ENCODE measurements around the gene TBC1D14.

The TBC1D14 gene

DNA sequence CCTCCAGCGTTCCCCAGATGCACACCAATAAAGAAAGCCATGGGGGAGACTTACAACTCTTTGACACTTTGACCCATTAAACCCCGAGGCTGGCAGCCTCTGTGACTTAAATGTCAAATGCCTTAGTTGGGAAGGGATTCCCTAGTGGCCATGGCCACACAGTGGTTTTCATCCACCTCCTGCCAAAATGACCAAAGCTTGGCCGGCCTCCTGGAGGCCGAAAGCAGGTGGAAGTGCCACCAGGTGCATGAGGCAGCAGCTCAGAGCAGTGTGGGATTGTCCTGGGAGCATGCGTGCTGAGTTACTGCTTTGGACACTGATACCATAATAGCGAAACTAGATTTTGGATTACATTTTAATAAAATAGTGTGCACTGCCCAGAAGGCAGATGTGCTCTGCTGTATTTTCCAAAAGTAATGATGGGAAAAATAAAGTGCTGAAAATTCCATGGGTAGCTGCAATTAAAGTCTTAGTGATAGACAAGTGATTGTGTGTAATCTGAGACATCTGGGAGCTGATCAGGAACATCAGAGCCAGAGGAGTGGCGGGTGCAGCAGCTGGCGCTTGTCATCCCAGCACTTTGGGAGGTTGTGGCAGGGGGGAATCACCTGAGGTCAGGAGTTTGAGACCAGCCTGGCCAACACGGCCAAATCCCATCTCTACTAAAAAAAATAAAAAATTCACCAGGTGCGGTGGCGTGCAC lies 93.7 kb downstream of the TBC1D14 start:
- DNase-seq, result no peak

DNA sequence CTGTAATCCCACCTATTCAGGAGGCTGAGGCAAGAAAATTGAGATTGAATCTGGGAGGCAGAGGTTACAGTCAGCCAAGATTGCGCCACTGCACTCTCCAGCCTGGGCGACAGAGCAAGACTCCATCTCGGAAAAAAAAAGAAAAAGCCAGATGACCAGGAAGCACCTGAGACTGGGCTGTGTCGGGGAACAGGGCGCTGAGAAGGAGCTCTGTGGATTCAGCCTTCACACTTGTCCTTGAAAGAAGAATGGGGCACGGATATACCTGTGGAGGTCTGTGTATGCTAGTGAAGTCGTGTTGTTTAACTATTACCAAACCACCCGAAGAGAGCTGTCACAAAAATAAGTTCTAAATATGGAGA lies 94.2 kb downstream of the TBC1D14 start:
- no peak for DNase-seq

- DNase-seq, result no peak
These were observed 94.7 kb downstream of the TBC1D14 start for GRCh38 chr4:7004331-7004730.

DNA sequence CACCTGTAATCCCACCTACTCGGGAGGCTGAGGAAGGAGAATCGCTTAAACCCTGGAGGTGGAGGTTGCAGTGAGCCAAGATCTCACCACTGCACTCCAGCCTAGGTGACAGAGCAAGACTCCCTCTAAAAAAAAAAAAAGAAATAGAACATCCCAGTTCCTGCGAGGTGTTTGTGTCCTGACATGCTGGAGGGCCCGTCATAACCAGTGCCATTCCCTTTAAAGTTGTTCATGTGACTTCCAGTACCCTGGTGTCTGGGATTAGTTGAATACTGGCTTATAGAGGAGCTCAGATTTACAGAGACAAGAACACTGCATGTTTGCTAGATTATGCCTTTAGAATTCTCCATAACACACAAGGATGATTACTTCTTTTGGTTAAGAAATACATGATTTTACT lies 95.9 kb downstream of the TBC1D14 start:
- no peak for DNase-seq

- no peak for DNase-seq
These were observed 96.8 kb downstream of the TBC1D14 start for GRCh38 chr4:7006411-7006810.

GRCh38 chr4:7007142-7007907 lies 97.7 kb downstream of the TBC1D14 start:
- DNase-seq, result no peak

GRCh38 chr4:7007944-7008343 lies 98.3 kb downstream of the TBC1D14 start:
- DNase-seq, result no peak

DNA sequence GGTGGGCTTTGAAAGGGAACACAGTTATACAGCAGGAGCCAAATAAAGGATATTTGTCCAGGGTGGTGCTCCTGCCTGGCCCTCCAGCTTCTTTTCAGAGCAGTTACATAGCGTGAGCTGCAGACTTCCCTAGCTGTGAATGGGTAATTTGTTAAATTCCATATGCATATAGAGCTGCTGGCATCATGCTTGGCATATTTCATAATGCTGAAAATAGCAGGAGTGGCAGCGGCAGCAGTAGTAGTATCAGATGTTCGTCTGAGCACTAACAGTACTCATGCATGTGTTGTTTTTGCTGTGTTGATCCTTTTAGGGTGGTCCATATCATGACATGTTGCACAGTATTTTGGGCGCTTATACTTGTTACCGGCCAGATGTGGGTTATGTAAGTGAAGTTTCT lies 99.9 kb downstream of the TBC1D14 start:
- DNase-seq, result no peak

- DNase-seq, result no peak
These were observed 103.5 kb downstream of the TBC1D14 start for GRCh38 chr4:7013175-7013574.

GRCh38 chr4:7014815-7015214 lies 105.2 kb downstream of the TBC1D14 start:
- no peak for DNase-seq

DNA sequence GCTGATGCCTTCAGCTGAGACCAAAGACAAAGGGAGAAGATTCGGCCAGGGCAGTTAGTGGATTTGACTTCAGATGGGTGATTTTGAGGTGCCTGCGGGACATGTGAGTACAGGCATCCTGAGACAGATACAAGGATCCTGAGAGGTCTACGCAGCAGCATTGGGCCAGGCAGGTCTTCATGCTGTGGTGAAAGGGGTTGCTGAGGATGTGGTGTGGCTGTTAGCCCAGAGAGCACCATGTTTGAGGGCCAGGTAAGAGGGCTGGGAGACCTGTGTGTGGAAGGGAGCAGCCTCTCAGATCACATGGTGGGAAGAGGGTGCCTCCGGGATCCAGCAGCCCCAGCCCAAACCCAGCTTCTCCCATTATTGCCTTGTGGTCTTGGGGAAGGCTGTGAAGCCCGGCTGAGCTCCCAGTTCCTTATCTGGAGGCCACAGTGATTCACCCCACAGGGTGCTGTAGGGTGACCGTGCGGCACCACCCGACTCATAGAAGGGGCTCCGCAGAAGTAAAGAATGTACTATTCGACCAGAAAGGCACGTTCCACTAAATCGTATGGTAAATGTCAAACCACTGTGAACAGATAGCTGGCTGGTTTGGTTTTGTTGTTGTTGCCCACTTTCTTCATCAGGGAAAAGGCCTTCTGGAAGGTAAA lies 105.9 kb downstream of the TBC1D14 start:
- DNase-seq, result no peak

GRCh38 chr4:7016086-7016485 lies 106.5 kb downstream of the TBC1D14 start:
- no peak for DNase-seq

GRCh38 chr4:7016512-7016911 lies 106.9 kb downstream of the TBC1D14 start:
- no peak for DNase-seq

DNA sequence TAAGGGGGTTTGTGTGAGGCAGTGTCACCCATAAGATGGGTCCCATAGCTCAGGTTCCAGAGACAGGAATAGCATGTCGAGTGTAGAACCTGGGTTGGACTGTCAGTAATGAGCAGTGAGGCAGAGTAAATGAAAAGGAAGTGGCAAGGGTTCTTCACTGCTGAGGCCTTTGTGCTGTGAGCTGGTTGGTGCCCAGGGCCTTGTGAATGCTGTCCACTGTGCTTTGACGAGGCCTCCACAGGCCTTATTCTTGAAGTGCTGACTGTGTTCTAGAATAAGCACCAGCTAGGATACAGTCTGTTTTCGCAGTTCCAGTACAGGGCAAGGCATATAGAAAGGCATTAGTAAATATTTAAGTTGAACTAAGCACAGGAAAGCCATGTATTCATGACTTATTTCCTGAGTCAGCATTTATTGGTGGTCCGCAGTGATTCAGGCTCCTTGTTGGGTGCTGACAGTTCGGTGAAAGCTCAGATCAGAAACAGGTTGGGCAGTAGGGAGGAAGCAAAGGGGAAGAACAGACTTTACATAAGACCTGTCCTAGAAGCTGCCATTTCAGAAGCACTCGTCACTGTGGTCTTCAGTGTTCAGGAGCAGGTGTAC lies 107.9 kb downstream of the TBC1D14 start:
- DNase-seq, result no peak

DNA sequence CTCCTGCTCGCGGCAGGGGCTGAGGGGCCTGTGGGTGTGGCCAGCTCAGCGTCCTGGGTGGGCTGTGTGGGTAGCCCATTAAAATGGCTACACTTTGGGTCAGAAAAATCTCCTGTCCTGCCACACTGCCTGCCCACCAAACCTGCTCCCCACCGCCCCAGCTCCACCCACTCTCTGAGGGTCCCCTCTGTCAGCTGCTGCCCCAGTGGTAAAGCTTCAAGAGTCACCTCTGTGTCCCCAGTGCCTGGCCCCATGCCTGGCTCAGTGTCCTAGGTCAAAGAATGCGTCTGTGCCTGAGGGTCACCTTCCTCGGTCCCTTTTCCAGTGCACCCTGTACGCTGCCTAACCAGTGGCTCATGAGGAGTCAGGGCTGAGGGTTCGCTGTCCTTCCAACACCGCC lies 108.7 kb downstream of the TBC1D14 start:
- DNase-seq, result no peak

DNA sequence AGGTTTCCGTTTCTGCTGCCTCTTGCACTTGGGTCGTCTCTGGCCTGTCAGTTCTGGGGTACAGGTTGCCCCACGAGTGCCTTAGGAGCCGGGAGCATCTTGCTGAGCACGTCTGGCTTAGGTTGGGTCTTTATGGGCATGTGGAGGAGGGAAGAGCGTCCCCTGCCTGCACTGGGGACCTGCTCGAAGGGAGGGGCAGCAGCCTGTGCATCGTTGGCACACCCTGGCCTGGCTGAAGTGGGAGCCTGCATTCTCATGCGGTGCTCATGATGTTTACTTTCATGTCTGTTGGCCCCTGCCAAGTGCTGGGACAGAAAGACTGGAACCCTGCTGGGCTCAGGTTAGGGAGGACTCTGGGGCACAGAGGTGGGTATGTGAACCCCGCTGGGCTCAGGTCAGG lies 109.7 kb downstream of the TBC1D14 start:
- DNase-seq, result no peak

DNA sequence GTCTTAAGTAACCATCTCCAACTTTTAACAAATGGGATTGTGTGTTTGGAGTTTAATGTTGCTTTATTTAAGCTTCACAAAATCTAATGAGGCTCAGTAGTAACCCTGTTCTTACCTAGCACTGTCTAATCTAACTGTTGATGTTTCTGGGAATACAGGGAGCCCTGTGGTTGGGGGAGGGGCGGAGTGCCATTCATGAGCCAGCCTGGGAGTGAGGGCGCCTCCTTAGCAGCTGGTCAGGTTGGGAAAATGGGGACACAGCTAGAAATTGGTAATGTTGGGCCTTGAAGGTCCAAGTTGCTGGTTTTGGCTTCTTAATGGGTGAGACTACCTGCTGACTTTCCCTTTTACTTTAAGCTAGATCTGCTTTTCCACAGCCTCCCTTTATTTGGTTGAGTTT lies 110.7 kb downstream of the TBC1D14 start:
- DNase-seq, result no peak

GRCh38 chr4:7020856-7021255 lies 111.2 kb downstream of the TBC1D14 start:
- DNase-seq, result no peak

- DNase-seq, result no peak
These were observed 111.7 kb downstream of the TBC1D14 start for GRCh38 chr4:7021355-7021754.

DNA sequence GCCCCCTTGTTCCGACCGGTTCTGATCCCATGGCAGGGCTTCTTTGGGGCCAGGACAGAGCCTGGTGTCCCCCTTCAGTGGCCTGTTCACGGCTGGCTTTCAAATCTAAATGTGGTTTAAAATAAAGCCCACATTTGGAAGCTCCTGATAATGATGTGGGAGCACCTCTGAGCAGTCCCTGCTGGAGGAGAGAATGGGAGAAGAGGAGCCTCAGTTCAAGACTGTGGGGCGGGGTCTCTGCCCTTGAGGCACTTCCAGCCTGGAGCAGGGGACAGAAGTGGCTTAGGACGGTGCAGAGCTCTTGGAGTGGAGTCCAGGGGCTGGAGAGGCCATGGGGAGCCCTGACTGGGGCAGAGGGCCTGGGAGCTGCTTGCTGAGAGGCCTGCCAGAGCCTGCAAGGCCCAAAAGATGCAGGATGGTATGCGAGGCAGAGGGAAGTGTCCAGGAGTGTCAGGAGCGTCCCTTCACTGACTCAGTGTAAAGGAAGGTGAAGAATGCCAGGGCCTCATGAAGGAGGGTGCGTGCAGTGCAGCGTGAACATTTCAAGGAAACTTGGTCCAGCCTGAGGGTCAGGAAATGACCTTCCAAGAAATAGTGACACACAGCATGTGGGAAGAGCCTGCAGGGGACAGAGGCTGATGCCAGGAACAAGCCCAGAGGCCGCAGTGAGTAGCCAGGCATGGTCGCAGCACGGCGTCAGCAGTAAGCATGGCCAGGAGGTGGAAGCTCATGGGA lies 112.5 kb downstream of the TBC1D14 start:
- no peak for DNase-seq

DNA sequence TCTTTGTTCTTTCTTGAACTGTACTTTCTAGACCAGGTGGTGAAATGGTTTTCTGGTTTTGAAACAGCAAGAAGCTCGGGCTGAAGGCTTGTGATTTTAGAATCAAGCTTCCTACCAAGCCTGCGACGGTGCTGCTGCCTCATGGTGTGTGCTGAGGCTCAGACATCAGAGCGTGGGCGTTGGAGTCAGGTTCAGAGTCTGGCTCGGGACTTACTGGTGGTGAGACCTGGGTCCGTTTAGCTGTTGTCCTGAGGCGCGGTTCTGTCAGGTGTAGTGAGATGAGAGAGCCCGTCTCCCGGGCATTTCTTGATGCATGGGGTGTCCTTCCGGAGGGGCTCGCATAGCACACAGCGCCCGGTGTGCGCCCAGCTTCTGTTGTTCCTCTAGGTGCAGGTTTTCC lies 113.9 kb downstream of the TBC1D14 start:
- no peak for DNase-seq

GRCh38 chr4:7023901-7024300 lies 114.3 kb downstream of the TBC1D14 start:
- no peak for DNase-seq

GRCh38 chr4:7024336-7024890 lies 114.8 kb downstream of the TBC1D14 start:
- DNase-seq, result no peak
